ENCODE results near the gene SERPINA5. TPM values are rescaled to one million over a fixed set of nuclear protein-coding genes. Genes with fewer than 3 reads are reported as not detected.

The SERPINA5 gene
- total RNA-seq, 1 donor from 2014 or later: 1.9 TPM

- H3K4me3 ChIP-seq (ENCODE audit: low read depth, low read length): no peak overlapping the region
- no peak for TF ChIP-seq CTCF (IDR thresholded peaks at IDR 0.05; ENCODE audit: insufficient read depth, low read length, poor library complexity, severe bottlenecking)
- H3K27me3 ChIP-seq (ENCODE audit: control insufficient read depth, insufficient read depth, low read length): no peaks in the 10 kb centered on the region
- no peaks in the 10 kb centered on the region for H3K36me3 ChIP-seq (ENCODE audit: control insufficient read depth, insufficient read depth, low read length)
- DNase-seq (ENCODE audit: low read depth): no peak
Observed at GRCh38 chr14:94591871-94592270, 10.6 kb downstream of the SERPINA5 start.

DNA sequence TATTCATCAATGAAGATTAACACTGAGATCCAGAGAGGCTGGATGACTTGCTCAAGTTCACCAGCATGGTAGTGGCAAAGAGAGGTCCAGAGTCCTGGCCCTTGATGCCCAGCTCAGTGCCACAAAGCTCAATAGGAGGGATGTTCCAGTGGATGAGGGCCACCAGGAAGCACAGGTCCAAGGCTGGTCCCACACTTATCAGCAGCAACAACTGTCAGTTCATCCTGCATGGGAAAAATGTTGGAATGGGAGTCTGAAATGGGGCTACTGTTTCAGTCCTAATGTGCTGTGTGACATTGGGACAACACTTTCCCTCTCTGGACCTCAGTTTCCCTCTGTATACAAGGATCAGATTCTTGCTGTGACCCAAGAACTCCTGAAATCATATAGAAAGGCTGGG, 11.2 kb downstream of the SERPINA5 start:
- no peak overlapping the region for H3K4me3 ChIP-seq (ENCODE audit: low read depth, low read length)
- no peak for DNase-seq (ENCODE audit: low read depth)
- H3K36me3 ChIP-seq (ENCODE audit: control insufficient read depth, insufficient read depth, low read length): no peaks in the 10 kb centered on the region
- no peaks in the 10 kb centered on the region for H3K27me3 ChIP-seq (ENCODE audit: control insufficient read depth, insufficient read depth, low read length)
- TF ChIP-seq CTCF (IDR thresholded peaks at IDR 0.05; ENCODE audit: insufficient read depth, low read length, poor library complexity, severe bottlenecking): no peak

DNA sequence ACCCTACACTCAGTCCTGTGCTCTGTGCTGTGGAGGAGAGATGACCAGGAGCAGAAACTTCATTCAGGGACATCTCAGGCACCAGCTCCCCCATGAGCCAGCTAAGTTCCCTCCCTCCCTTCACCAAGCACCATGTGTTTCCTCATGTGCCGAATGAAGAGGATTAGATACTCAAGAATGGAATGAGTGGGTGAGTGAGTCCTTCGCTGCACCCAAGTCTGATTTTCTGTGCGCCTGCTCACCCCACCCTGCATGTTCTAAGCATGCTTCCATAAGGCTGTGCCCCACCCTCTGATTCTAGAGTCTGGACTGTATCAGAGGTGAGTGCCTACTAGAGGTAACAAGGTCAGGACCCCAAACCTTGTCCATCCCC, 12.1 kb downstream of the SERPINA5 start:
- H3K36me3 ChIP-seq (ENCODE audit: control insufficient read depth, insufficient read depth, low read length): no peaks in the 10 kb centered on the region
- TF ChIP-seq CTCF (IDR thresholded peaks at IDR 0.05; ENCODE audit: insufficient read depth, low read length, poor library complexity, severe bottlenecking): no peak
- no peak for DNase-seq (ENCODE audit: low read depth)
- no peaks in the 10 kb centered on the region for H3K27me3 ChIP-seq (ENCODE audit: control insufficient read depth, insufficient read depth, low read length)
- no peak overlapping the region for H3K4me3 ChIP-seq (ENCODE audit: low read depth, low read length)

DNA sequence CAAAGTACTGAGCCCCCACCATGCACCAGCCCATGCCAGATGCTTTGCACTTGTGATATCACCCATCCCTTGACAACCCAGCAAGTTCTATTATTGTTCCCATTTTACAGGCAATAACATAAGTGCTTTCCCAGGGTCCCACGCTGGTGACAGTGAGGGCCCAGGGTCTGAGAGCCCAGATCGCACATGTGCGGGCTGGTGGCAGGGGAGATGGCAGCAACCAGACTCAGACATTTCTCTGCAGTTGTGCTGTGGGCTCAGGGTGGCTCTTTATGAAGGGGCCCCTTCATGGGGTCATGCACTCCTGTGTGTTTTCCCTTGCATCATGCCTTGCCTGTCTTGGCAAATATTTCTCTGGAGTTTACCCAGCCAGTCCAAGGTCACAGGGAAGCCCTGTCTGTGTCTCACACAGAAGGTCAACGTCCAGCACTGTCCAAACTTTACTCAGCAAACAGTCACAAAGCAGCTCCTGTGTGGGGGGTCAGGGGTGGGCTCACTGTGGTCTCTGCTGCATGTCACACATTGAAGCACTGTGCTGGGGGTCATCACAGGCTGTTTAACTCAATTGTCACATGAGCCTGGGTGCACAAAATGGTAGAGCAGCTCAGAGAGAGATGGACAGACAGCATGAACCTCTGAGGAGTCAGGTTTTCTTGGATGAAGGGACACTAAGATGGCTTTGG, 12.7 kb downstream of the SERPINA5 start:
- H3K4me3 ChIP-seq (ENCODE audit: low read depth, low read length): no peak overlapping the region
- TF ChIP-seq CTCF (IDR thresholded peaks at IDR 0.05; ENCODE audit: insufficient read depth, low read length, poor library complexity, severe bottlenecking): no peak
- H3K36me3 ChIP-seq (ENCODE audit: control insufficient read depth, insufficient read depth, low read length): no peaks in the 10 kb centered on the region
- H3K27me3 ChIP-seq (ENCODE audit: control insufficient read depth, insufficient read depth, low read length): no peaks in the 10 kb centered on the region
- DNase-seq (ENCODE audit: low read depth): no peak

GRCh38 chr14:94594441-94594840, 13.2 kb downstream of the SERPINA5 start:
- no peak for DNase-seq (ENCODE audit: low read depth)
- H3K36me3 ChIP-seq (ENCODE audit: control insufficient read depth, insufficient read depth, low read length): no peaks in the 10 kb centered on the region
- no peak overlapping the region for H3K4me3 ChIP-seq (ENCODE audit: low read depth, low read length)
- no peaks in the 10 kb centered on the region for H3K27me3 ChIP-seq (ENCODE audit: control insufficient read depth, insufficient read depth, low read length)
- TF ChIP-seq CTCF (IDR thresholded peaks at IDR 0.05; ENCODE audit: insufficient read depth, low read length, poor library complexity, severe bottlenecking): no peak

- DNase-seq (ENCODE audit: low read depth): no peak
- Histone ChIP-seq H3K27me3 (ENCODE audit: control insufficient read depth, insufficient read depth, low read length) (no peaks in the 10 kb centered on the region), H3K36me3 (ENCODE audit: control insufficient read depth, insufficient read depth, low read length) (no peaks in the 10 kb centered on the region), H3K4me3 (ENCODE audit: low read depth, low read length) (no peak overlapping the region)
- TF ChIP-seq CTCF (IDR thresholded peaks at IDR 0.05; ENCODE audit: insufficient read depth, low read length, poor library complexity, severe bottlenecking): no peak
Observed at GRCh38 chr14:94595912-94596311, 14.7 kb downstream of the SERPINA5 start.

All from kidney epithelial cell (primary cell).